Dendritic cell treated with granulocyte-macrophage colony-stimulating factor and Interleukin-4, amounts not matched to agents 40 ng/mL and 50 ng/mL, for 4 days (primary cell): ENCODE measurements around the gene SH2D3C.
"Not testable (repeated sequence)": the region's sequence is repeated elsewhere in the genome, so short reads cannot be mapped to it uniquely, and the experiment has no call there.

Experiments
- H3K27ac Mint-ChIP-seq: one replicate; pipeline ENCODE4 v1.8.0; 2022; ENCODE audit warnings: mild to moderate bottlenecking, mixed read lengths
- H3K27me3 Mint-ChIP-seq: one replicate; pipeline ENCODE4 v1.8.0; 2022; ENCODE audit warnings: mild to moderate bottlenecking, mixed read lengths
- H3K36me3 Mint-ChIP-seq: one replicate; pipeline ENCODE4 v1.8.0; 2022; ENCODE audit warnings: low read depth, mixed read lengths
- H3K4me1 Mint-ChIP-seq: one replicate; pipeline ENCODE4 v1.8.0; 2022; ENCODE audit warnings: low read depth, mixed read lengths
- H3K4me3 Mint-ChIP-seq: one replicate; pipeline ENCODE4 v1.8.0; 2022; ENCODE audit warnings: mild to moderate bottlenecking, moderate library complexity, mixed read lengths
- H3K9me3 Mint-ChIP-seq: one replicate; pipeline ENCODE4 v1.8.0; 2022; ENCODE audit warnings: mixed read lengths
- intact Hi-C: fragments of 100-400 bp; cut with micrococcal nuclease; formaldehyde crosslinking; loops from one replicate; pipeline ENCODE4 v1.15.0; 2022

The SH2D3C gene

DNA sequence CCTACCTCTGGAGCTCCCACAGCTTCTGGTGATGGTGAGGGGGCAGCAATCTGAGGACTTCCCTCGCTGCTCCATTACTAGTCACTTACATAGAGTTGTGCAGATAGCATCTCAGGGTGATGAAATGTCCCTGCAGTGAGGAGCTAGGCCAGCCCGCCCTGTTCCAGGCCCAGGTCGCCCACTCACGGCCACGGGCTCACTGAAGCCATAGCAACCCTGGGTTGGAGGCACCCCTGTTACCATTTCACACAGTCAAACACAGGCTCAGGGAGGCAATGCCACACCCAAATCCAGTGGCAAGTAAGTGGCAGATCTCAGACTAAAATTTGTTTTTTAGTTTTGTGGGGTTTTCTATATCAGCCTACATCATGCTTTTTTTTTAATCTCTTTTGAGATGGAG, 19.6 kb downstream of the SH2D3C start:
- H3K9me3 Mint-ChIP-seq: no peaks in the 10 kb centered on the region
- intact Hi-C loops: no loop called here
- H3K27me3 Mint-ChIP-seq: no peaks in the 10 kb centered on the region
- peaks cover 27% of the 10 kb centered on the region for H3K36me3 Mint-ChIP-seq
- H3K27ac Mint-ChIP-seq: no peak overlapping the region
- H3K4me1 Mint-ChIP-seq: peaks cover 45% of the 10 kb centered on the region
- H3K4me3 Mint-ChIP-seq: no peak overlapping the region

DNA sequence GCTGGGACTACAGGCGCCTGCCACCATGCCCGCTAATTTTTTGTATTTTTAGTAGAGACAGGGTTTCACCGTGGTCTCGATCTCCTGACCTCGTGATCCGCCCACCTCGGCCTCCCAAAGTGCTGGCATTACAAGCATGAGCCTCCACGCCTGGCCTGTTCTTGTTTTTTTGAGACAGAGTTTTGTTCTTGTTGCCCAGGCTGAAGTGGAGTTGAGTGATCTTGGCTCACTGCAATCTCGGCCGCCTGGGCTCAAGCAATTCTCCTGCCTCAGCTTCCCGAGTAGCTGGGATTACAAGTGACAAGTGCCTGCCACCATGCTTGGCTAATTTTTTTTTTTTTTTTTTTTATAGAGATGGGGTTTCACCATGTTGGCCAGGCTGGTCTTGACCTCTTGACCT, 21.7 kb downstream of the SH2D3C start:
- H3K27ac Mint-ChIP-seq, intact Hi-C loops, H3K4me3 Mint-ChIP-seq, H3K9me3 Mint-ChIP-seq, H3K27me3 Mint-ChIP-seq: not testable (repeated sequence)
- H3K4me1 Mint-ChIP-seq: peaks cover 38% of the 10 kb centered on the region
- peaks cover 38% of the 10 kb centered on the region for H3K36me3 Mint-ChIP-seq

DNA sequence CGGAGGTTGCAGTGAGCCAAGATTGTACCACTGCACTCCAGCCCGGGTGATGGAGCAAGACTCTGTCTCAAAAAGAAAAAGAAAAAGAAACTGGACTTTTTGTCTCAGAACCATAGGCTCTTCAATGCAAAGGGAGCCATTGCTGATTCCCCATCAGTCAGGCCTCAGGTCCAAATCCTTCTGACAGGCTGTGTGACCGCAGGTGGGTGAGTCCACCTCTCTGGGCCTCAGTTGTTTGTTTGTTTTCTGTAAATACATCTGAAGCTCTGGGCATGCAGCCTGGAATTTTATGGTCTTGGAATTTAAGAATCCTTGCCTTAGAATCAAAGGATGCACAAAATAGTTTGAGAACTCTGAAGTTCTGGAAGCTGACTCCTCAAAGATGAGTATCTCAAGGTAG, 22.2 kb downstream of the SH2D3C start:
- peaks cover 40% of the 10 kb centered on the region for H3K36me3 Mint-ChIP-seq
- no peaks in the 10 kb centered on the region for H3K27me3 Mint-ChIP-seq
- intact Hi-C loops: no loop called here
- no peaks in the 10 kb centered on the region for H3K9me3 Mint-ChIP-seq
- no peak overlapping the region for H3K27ac Mint-ChIP-seq
- no peak overlapping the region for H3K4me3 Mint-ChIP-seq
- H3K4me1 Mint-ChIP-seq: peaks cover 33% of the 10 kb centered on the region

DNA sequence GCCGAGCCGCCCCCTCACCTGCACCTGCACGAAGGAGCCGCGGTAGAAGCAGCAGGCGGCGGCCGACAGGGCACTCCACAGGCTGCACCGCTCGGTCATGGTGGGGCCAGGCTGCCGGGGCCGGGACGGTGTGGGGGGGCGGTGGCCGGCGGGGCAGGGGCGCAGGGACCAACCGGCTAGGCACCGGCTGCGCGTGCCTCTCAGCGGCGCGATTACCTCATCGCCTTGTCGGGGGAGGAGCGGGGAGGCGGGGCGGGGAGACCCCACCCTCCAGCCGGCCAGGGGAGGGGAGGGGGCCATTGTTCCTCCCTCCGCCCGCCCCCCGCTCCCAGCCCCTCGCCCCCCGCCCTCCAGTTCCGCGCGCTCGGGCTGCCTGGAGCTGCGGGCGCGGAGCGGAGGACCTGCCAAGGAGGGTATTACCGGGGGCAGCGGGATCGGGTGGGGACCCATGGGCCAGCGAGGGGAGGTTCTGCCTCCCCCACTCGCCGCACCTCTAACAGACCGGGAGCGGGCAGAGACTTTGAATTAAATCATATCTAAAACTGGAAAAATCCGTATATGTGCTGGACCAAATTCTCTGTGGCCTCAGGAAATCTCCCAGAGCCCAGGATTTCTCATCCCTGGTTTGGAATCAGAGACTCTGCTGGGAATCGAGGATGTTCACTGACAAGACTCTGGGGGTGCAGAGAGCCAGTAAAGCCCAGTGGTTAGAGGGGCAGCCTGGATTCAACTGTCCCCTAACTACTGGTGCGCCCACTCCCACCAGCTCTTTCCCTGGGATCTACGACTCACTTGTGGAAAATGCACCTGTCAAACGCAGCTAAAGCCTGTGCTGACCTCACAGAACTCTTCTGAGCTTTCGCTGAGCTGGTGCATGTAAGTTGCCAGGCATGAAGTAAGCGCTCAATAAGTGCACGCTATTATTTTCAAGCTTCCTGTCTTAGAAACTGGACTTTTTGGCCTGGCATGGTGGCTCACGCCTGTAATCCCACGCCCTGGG, 23.1 kb downstream of the SH2D3C start:
- H3K4me1 Mint-ChIP-seq: peaks cover 29% of the 10 kb centered on the region
- no peaks in the 10 kb centered on the region for H3K9me3 Mint-ChIP-seq
- H3K4me3 Mint-ChIP-seq: no peak overlapping the region
- no peak overlapping the region for H3K27ac Mint-ChIP-seq
- H3K27me3 Mint-ChIP-seq: no peaks in the 10 kb centered on the region
- intact Hi-C loops: no loop called here
- H3K36me3 Mint-ChIP-seq: peaks cover 44% of the 10 kb centered on the region

DNA sequence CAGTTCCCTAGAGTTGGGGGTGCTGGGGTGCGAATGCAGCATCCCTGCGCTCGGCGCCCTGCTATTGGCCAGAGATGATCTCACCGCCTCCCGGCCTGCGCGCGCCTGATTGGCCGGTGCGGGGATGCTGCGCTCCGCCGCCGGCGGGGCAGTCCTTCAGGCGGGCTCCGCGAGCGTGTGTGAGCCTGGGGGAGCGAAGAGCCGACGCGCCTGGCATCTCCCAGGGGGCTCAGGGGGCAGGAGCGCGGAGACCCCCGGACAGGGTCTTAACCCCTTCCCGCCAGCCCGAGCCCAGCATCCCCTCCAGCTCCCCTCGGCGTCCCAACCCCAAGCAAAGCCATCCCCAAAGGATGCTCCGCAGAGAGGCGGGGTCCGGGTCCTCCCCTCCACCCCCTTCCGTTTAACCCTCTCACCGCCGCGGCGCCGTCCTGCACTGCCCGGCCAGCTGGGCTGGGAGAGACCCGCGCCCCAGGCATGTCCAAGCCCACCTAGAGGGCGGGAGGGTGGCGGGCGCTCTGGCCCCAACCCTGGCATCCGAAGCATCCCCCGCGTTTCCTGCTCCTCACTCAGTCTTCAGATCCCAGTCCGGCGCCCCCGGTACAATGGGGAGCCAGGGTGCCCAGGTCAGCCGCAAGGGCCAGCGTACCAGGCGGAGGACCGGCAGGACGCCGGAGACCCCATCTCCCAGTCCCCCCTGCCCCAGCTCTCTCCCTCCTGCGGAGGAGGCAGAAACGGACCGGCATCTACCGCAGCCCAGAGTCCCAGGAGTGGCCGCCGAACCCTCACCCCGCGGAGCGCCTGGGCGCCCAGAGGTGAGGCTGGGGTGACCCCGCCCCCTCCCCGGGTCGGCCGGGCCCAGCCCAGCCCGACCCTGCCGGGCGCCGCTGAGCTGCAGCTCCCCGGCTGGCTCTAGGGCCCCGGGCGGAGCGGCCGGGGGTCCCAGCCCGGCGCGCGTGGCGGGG, 24.1 kb downstream of the SH2D3C start:
- no peak overlapping the region for H3K27ac Mint-ChIP-seq
- no peaks in the 10 kb centered on the region for H3K27me3 Mint-ChIP-seq
- intact Hi-C loops: no loop called here
- H3K4me3 Mint-ChIP-seq: no peak overlapping the region
- H3K9me3 Mint-ChIP-seq: no peaks in the 10 kb centered on the region
- peaks cover 29% of the 10 kb centered on the region for H3K4me1 Mint-ChIP-seq
- peaks cover 54% of the 10 kb centered on the region for H3K36me3 Mint-ChIP-seq

DNA sequence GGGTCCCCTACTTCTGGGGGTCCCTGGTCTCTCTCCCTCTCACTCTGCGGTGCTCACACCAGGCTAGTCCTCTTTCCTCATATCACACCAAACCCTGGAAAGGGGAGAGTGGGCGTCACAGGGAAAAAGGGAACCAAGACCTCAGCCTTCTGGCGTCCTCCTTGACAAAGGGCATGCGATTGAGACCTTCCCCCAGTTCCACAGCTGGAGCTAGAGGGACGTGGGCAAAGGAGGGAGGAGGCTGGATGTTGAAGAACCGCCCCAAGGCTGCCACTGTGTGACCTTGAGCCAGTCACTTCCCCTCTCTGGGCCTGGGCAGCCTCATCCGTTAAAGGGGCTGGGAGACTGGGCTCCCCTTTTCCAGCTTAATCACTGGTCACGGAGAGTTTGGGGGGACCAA, 24.8 kb downstream of the SH2D3C start:
- no peaks in the 10 kb centered on the region for H3K9me3 Mint-ChIP-seq
- intact Hi-C loops: no loop called here
- no peak overlapping the region for H3K4me3 Mint-ChIP-seq
- H3K27me3 Mint-ChIP-seq: no peaks in the 10 kb centered on the region
- peaks cover 56% of the 10 kb centered on the region for H3K36me3 Mint-ChIP-seq
- no peak overlapping the region for H3K27ac Mint-ChIP-seq
- H3K4me1 Mint-ChIP-seq: peaks cover 26% of the 10 kb centered on the region

DNA sequence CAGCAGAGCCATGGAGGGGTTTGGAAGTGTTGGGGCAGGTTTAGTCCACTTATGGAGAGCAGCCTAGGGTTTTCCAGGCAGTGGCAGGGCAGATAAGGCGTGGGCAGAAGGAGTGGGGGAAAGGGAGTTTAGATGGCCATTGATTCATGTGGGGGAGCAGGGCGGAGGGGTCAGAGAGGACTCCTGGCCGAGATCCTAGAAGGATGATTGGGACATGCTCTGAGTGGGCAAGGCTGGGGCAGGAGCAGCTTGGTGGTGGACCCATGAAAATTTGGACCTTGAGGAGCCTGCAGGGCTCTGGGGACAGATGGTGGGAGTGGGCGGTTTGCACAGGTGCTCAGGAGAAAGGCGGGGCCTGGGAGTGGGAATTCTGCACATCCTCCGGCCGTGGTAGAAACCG, 25.3 kb downstream of the SH2D3C start:
- H3K4me1 Mint-ChIP-seq: peaks cover 23% of the 10 kb centered on the region
- H3K27ac Mint-ChIP-seq: no peak overlapping the region
- H3K4me3 Mint-ChIP-seq: no peak overlapping the region
- no peaks in the 10 kb centered on the region for H3K9me3 Mint-ChIP-seq
- intact Hi-C loops: no loop called here
- peaks cover 57% of the 10 kb centered on the region for H3K36me3 Mint-ChIP-seq
- H3K27me3 Mint-ChIP-seq: no peaks in the 10 kb centered on the region

DNA sequence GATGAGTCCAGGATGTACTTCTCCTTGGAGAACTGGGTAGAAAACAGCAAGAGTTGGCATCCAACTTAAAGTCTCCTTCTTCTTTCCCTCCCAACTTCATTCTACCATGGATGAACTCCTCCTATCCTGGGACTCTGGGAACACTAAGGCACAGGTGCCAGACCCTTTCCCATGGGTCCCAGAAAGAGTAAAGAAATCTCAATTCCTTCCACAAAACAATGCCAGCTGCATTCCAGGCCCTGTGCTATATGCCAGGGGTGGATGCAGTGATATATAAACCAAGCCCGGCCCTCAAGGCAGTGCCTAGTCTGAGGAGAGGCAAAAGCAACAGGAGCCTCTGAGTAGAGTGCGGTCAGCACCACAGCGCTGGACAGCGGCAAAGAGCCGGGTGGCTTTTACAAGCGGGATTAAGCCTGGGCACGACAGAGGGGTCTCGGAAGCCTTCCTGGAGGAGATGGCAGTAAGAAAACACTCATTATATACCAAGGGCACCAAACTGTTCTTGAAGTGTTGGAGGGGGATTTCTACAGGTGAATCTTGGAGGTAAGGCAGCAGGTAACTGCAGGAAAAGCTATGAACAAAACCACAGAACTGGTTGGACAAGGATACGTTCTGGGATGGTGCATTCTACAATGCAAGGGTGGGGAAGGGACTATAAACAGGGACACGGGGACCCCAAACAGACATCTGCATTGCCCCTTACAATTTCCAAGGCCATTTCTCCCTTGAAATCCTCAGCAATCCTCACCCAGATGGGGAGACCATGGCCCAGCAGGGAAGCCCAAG, 27.0 kb downstream of the SH2D3C start:
- H3K27me3 Mint-ChIP-seq: no peaks in the 10 kb centered on the region
- no peak overlapping the region for H3K4me3 Mint-ChIP-seq
- no peak overlapping the region for H3K27ac Mint-ChIP-seq
- H3K9me3 Mint-ChIP-seq: no peaks in the 10 kb centered on the region
- H3K36me3 Mint-ChIP-seq: peaks cover 74% of the 10 kb centered on the region
- peaks cover 23% of the 10 kb centered on the region for H3K4me1 Mint-ChIP-seq
- intact Hi-C loops: no loop called here

DNA sequence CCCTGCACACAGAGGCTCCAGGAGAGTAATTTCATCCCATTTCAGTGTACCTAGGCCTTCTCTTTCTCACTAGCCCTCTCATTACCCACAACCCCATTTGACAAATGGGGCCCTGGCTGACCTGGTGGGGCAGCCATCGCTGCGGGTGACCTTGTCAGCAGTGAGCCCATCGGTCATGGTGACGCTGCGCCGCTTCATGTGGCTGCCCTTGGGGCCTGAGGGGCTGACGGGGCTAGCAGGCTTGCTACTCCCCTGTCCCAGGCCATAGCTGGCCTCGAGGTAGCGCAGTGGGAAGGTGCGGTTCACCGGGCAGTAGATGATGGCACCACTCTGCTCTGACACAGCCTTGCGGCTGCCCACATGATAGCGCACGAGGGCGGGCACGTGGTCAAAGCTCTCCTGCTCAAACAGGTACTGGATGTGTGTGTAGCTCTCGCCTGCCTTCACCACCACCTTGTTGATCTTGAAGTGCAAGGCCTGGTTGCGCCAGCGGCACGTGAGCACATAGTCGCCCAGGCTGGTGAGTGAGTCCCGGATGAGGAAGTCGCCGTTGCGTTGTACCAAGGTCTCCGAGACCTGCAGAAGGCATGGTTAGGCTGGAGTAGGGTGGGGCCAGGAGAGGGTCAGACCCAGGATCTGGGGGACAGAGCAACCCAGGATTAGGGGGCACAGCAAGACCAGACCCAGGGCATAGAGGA, 29.2 kb downstream of the SH2D3C start:
- H3K27ac Mint-ChIP-seq: no peak overlapping the region
- peaks cover 87% of the 10 kb centered on the region for H3K36me3 Mint-ChIP-seq
- H3K9me3 Mint-ChIP-seq: no peaks in the 10 kb centered on the region
- H3K4me1 Mint-ChIP-seq: peaks cover 18% of the 10 kb centered on the region
- H3K27me3 Mint-ChIP-seq: no peaks in the 10 kb centered on the region
- no peak overlapping the region for H3K4me3 Mint-ChIP-seq
- intact Hi-C loops: no loop called here

DNA sequence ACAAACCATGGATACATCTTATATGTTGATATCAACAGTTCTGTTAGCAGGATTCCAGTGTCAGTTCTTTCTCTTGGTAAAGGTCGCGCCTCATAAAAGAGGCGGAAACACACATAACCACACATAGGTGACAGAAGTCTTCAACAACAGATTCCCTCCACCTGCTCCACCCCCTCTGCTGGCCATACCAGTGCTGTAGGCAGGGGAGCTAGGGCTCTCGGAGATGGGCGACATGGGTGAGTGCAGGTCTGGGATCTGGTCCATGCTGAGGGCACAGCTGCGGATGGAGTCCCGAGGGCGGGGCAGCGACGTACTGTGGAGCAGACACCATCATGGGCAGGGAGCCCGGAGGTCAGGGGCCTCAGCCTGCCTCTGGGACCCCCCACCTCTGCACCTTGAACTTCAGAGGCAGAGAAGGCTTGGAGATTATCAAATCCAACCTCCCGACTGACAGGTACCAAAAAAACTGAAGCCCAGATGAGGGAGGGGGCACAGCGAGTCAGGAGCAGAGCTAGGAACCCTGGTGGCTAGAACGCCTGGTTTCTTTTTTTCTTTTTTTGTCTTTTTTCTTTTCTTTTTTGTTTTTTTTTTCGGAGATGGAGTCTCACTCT, 31.4 kb downstream of the SH2D3C start:
- Mint-ChIP-seq H3K36me3 (peaks cover 94% of the 10 kb centered on the region), H3K4me3 (no peak overlapping the region), H3K9me3 (no peaks in the 10 kb centered on the region), H3K4me1 (peaks cover 4% of the 10 kb centered on the region), H3K27me3 (no peaks in the 10 kb centered on the region), H3K27ac (no peak overlapping the region)
- intact Hi-C loops: no loop called here

DNA sequence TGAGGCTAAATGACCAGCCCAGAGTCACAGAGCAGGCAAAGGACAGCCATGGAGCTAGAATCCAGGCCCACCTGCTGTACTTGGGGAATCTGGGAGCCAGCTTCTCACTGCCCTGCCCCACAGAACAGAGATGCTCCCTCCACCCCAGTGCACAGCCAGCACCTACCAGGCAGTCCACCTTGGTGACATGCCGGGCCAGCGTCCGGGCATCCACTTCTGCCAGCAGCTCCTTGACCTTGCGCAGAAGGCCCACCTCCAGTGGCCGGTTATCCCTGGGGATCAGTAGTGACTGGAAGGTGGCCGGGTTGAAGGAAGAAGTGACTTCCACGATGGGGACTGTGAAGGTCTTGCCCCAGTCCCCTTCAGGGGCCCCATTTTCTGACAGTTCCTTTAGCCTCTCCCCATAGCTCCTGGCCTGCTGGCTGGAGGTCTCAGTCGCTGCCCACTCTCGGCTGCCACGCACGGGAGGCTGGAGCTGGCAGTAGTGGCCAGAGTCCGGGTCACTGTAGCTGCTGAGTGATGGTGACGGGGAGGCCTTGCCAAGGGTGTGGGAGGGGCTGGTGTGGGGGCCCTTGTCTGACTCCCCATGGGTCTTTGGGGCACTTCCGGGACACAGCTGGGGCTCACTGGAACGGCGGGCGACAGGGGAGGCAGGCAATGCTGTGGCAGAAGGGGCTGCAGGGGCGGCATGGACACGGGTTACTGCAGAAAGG, 33.9 kb downstream of the SH2D3C start:
- H3K27ac Mint-ChIP-seq: no peak overlapping the region
- H3K4me3 Mint-ChIP-seq: no peak overlapping the region
- H3K4me1 Mint-ChIP-seq: peaks cover 9% of the 10 kb centered on the region
- intact Hi-C loops: no loop called here
- peaks cover 89% of the 10 kb centered on the region for H3K36me3 Mint-ChIP-seq
- H3K27me3 Mint-ChIP-seq: no peaks in the 10 kb centered on the region
- no peaks in the 10 kb centered on the region for H3K9me3 Mint-ChIP-seq

DNA sequence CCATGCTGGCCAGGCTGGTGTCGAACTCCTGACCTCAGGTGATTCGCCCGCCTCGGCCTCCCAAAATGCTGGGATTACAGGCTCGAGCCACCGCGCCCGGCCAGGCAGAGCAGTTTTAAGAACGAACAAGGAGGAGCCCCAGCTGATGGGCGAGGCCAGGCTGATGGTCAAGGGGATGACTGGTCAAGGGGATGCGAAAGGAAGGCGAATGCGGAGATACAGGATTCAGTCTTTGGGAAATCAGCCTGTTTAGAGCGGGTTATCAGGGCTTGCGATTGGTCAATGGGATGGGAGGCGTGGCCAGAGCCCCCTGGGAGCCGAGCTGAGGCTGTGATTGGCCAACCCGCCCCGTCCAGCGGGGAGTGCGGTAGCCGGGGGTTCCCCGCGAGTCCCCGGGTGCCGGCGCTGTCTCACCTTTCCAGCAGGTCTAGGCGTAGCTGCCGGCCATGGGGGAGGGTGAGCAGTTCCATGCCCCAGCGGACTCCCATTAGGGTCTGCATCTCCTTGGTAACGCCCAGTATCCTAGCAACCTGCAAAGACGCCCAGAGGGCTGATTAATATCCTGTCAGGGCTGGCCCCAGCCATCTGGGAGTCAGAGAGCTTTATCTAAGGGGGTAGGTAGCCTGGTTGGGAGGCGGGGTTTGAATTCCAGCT, 35.9 kb downstream of the SH2D3C start:
- H3K27me3 Mint-ChIP-seq: no peaks in the 10 kb centered on the region
- peaks cover 89% of the 10 kb centered on the region for H3K36me3 Mint-ChIP-seq
- H3K4me3 Mint-ChIP-seq: no peak overlapping the region
- intact Hi-C loops: no loop called here
- H3K4me1 Mint-ChIP-seq: peaks cover 9% of the 10 kb centered on the region
- no peaks in the 10 kb centered on the region for H3K9me3 Mint-ChIP-seq
- no peak overlapping the region for H3K27ac Mint-ChIP-seq
